SW 1271 (cell line): Measurements from ENCODE around the gene ADARB2.
"Not testable (repeated sequence)": the region's sequence is repeated elsewhere in the genome, so short reads cannot be mapped to it uniquely, and the experiment has no call there.

Experiments used
- DNase-seq, 2 experiments: peaks; one replicate each; lab custom pipeline; 2025; lab: John Stamatoyannopoulos, UW

ADARB2 gene

GRCh38 chr10:1737222-1738061 is at the start of gene ADARB2:
TSS of gene ADARB2 (minus strand) at chr10:1737525.
- no peak for DNase-seq

- DNase-seq = no peak
These were observed 48.5 kb upstream of the ADARB2 start for GRCh38 chr10:1785835-1786234.

GRCh38 chr10:1782841-1783240 is 45.5 kb upstream of the ADARB2 start:
- DNase-seq = no peak

GRCh38 chr10:1779796-1780195 is 42.5 kb upstream of the ADARB2 start:
- no peak for DNase-seq

- no peak for DNase-seq
These were observed 41.1 kb upstream of the ADARB2 start for GRCh38 chr10:1778375-1778969.

GRCh38 chr10:1776127-1776662 is 38.9 kb upstream of the ADARB2 start:
- no peak for DNase-seq

GRCh38 chr10:1774796-1775195 is 37.5 kb upstream of the ADARB2 start:
- DNase-seq = no peak

GRCh38 chr10:1773204-1773603 is 35.9 kb upstream of the ADARB2 start:
- not testable (repeated sequence) for DNase-seq

GRCh38 chr10:1766049-1766448 is 28.7 kb upstream of the ADARB2 start:
- no peak for DNase-seq

- no peak for DNase-seq
These were observed 24.8 kb upstream of the ADARB2 start for GRCh38 chr10:1762076-1762475.

GRCh38 chr10:1754506-1755153 is 17.3 kb upstream of the ADARB2 start:
- DNase-seq = no peak

- no peak for DNase-seq
These were observed 14.8 kb upstream of the ADARB2 start for GRCh38 chr10:1752153-1752552.

GRCh38 chr10:1747590-1748157 is 10.3 kb upstream of the ADARB2 start:
- no peak for DNase-seq

- DNase-seq = no peak
These were observed 9.5 kb upstream of the ADARB2 start for GRCh38 chr10:1746796-1747195.

GRCh38 chr10:1745780-1746456 is 8.6 kb upstream of the ADARB2 start:
- no peak for DNase-seq

- DNase-seq = no peak
These were observed 7.2 kb upstream of the ADARB2 start for GRCh38 chr10:1744524-1744923.

- no peak for DNase-seq
These were observed 5.8 kb upstream of the ADARB2 start for GRCh38 chr10:1743141-1743540.

- DNase-seq = no peak
These were observed 4.1 kb upstream of the ADARB2 start for GRCh38 chr10:1741450-1741849.

GRCh38 chr10:1739751-1740150 is 2.4 kb upstream of the ADARB2 start:
- no peak for DNase-seq

GRCh38 chr10:1738950-1739349 is 1.6 kb upstream of the ADARB2 start:
- DNase-seq = no peak

- DNase-seq = no peak
These were observed 428 bp downstream of the ADARB2 start for GRCh38 chr10:1736972-1737221.
